ENCODE results near the gene EP400. TPM values are rescaled to one million over a fixed set of nuclear protein-coding genes. Genes with fewer than 3 reads are reported as not detected.

The EP400 gene
- total and polyA plus RNA-seq, 4 donors, result 11.4 to 47.8 (median 25.7) TPM

- 97 to 98% methylated on average over 3 of the region's 3 CpGs for WGBS, 2 donors
- H3K36me3 ChIP-seq (ENCODE audit: control insufficient read depth in 4 of 4, insufficient read depth in 4 of 4, low read length in 4 of 4), result peaks cover 15 to 50% (median 26%) of the 10 kb centered on the region in 4 donors
- no peak for ATAC-seq (ENCODE audit: insufficient read depth, low FRiP score)
Measured at GRCh38 chr12:132043216-132043615, 93.5 kb downstream of the EP400 start.

GRCh38 chr12:132043770-132044467 lies 94.2 kb downstream of the EP400 start:
- Histone ChIP-seq H3K36me3 (ENCODE audit: control insufficient read depth in 4 of 4, insufficient read depth in 4 of 4, low read length in 4 of 4) (peaks cover 9 to 45% (median 24%) of the 10 kb centered on the region in 4 donors), H3K4me3 (no peak overlapping the region), H3K27me3 (ENCODE audit: control insufficient read depth in 3 of 3, insufficient read depth in 3 of 3, low read length in 2 of 3) (no peaks in the 10 kb centered on the region), H3K9me3 (ENCODE audit: control insufficient read depth in 4 of 4, insufficient read depth in 3 of 4, low read length in 3 of 4) (no peaks in the 10 kb centered on the region), H3K9ac (ENCODE audit: insufficient read depth in 1 of 2, low read length in 2 of 2) (no peak overlapping the region), H3K4me1 (ENCODE audit: control insufficient read depth in 5 of 5, insufficient read depth in 5 of 5, low read length in 5 of 5) (no peaks in the 10 kb centered on the region), H3K27ac (ENCODE audit: low read depth in 1 of 2, low read length in 1 of 2) (no peak overlapping the region)
- TF ChIP-seq CTCF (IDR thresholded peaks at IDR 0.05; ENCODE audit: control extremely low read depth, extremely low read depth), result no peak
- no peak for DNase-seq
- 92 to 95% methylated on average over 17 of the region's 17 CpGs for WGBS, 2 donors
- no peak for ATAC-seq (ENCODE audit: insufficient read depth, low FRiP score)

More at GRCh38 chr12:132043216-132043615, 93.5 kb downstream of the EP400 start:
- no peak overlapping the region for H3K4me3 ChIP-seq
- H3K27ac ChIP-seq (ENCODE audit: low read depth in 1 of 2, low read length in 1 of 2), result no peak overlapping the region
- no peak for DNase-seq
- no peaks in the 10 kb centered on the region for H3K27me3 ChIP-seq (ENCODE audit: control insufficient read depth in 3 of 3, insufficient read depth in 3 of 3, low read length in 2 of 3)
- H3K4me1 ChIP-seq (ENCODE audit: control insufficient read depth in 5 of 5, insufficient read depth in 5 of 5, low read length in 5 of 5), result no peaks in the 10 kb centered on the region
- TF ChIP-seq CTCF (IDR thresholded peaks at IDR 0.05; ENCODE audit: control extremely low read depth, extremely low read depth), result no peak
- no peak overlapping the region for H3K9ac ChIP-seq (ENCODE audit: insufficient read depth in 1 of 2, low read length in 2 of 2)
- no peaks in the 10 kb centered on the region for H3K9me3 ChIP-seq (ENCODE audit: control insufficient read depth in 4 of 4, insufficient read depth in 3 of 4, low read length in 3 of 4)

- DNase-seq (no peak), ATAC-seq (ENCODE audit: insufficient read depth, low FRiP score) (no peak)
- Histone ChIP-seq H3K9ac (ENCODE audit: insufficient read depth in 1 of 2, low read length in 2 of 2) (no peak overlapping the region), H3K4me3 (no peak overlapping the region), H3K9me3 (ENCODE audit: control insufficient read depth in 4 of 4, insufficient read depth in 3 of 4, low read length in 3 of 4) (no peaks in the 10 kb centered on the region), H3K4me1 (ENCODE audit: control insufficient read depth in 5 of 5, insufficient read depth in 5 of 5, low read length in 5 of 5) (no peaks in the 10 kb centered on the region), H3K36me3 (ENCODE audit: control insufficient read depth in 4 of 4, insufficient read depth in 4 of 4, low read length in 4 of 4) (peaks cover 12 to 47% (median 30%) of the 10 kb centered on the region in 4 donors), H3K27ac (ENCODE audit: low read depth in 1 of 2, low read length in 1 of 2) (no peak overlapping the region), H3K27me3 (ENCODE audit: control insufficient read depth in 3 of 3, insufficient read depth in 3 of 3, low read length in 2 of 3) (no peaks in the 10 kb centered on the region)
- WGBS, 2 donors, result 95 to 98% methylated on average over 29 of the region's 29 CpGs
- TF ChIP-seq CTCF (IDR thresholded peaks at IDR 0.05; ENCODE audit: control extremely low read depth, extremely low read depth), result no peak
Measured at GRCh38 chr12:132044661-132045412, 95.1 kb downstream of the EP400 start.
